ENCODE results near the gene CDH2. TPM values are rescaled to one million over a fixed set of nuclear protein-coding genes. Genes with fewer than 3 reads are reported as not detected.

The CDH2 gene
- total RNA-seq, 1 donor, result 75.6 TPM

DNA sequence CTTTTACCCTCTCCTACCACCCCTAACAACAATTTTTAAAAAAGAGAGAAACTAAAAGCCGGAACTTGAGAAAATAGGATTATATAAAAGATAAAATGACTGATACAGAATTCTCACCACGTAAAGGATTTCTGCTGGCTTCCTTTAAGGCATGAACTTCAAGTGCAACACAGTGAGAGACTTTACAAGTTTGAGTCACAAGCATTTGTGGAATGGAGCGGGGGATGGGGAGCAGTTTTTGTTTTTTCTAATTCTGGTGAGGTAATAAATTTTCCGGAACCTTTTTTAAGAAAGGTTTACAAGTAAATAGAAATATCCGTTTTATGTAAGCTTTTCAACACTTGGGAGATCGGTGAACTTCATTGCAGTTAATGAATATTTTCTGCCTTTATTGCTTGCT is 1.8 kb upstream of the CDH2 start:
- TF ChIP-seq, protein P1, sequence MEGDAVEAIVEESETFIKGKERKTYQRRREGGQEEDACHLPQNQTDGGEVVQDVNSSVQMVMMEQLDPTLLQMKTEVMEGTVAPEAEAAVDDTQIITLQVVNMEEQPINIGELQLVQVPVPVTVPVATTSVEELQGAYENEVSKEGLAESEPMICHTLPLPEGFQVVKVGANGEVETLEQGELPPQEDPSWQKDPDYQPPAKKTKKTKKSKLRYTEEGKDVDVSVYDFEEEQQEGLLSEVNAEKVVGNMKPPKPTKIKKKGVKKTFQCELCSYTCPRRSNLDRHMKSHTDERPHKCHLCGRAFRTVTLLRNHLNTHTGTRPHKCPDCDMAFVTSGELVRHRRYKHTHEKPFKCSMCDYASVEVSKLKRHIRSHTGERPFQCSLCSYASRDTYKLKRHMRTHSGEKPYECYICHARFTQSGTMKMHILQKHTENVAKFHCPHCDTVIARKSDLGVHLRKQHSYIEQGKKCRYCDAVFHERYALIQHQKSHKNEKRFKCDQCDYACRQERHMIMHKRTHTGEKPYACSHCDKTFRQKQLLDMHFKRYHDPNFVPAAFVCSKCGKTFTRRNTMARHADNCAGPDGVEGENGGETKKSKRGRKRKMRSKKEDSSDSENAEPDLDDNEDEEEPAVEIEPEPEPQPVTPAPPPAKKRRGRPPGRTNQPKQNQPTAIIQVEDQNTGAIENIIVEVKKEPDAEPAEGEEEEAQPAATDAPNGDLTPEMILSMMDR (IDR thresholded peaks at IDR 0.05; ENCODE audit: extremely low read depth, low read depth, low read length), result no peak
- H3K36me3 ChIP-seq (ENCODE audit: insufficient read depth, low read length), result no peaks in the 10 kb centered on the region
- peaks cover 22% of the 10 kb centered on the region for H4K20me1 ChIP-seq (ENCODE audit: insufficient read depth, low read length)
- H3K79me2 ChIP-seq (ENCODE audit: insufficient read depth, low read length), result peaks cover 34% of the 10 kb centered on the region
- peak overlapping the region; percentile 62 for H3K27ac ChIP-seq (ENCODE audit: low read depth, low read length)
- no peaks in the 10 kb centered on the region for H3K9me3 ChIP-seq (ENCODE audit: low read depth, low read length)
- H3K4me2 ChIP-seq (ENCODE audit: insufficient read depth, low read length), result peak overlapping the region; percentile 90
- no peaks in the 10 kb centered on the region for H3K27me3 ChIP-seq (ENCODE audit: insufficient read depth, low read length)
- peak; percentile 62 for DNase-seq (ENCODE audit: insufficient read length, low spot score, missing footprints)
- peak overlapping the region; percentile 91 for H3K4me3 ChIP-seq (ENCODE audit: insufficient read depth, low read length)
- H3K4me1 ChIP-seq (ENCODE audit: insufficient read depth, low read length), result peaks cover 32% of the 10 kb centered on the region
- H2AFZ ChIP-seq (ENCODE audit: low read length), result peak overlapping the region; percentile 78

DNA sequence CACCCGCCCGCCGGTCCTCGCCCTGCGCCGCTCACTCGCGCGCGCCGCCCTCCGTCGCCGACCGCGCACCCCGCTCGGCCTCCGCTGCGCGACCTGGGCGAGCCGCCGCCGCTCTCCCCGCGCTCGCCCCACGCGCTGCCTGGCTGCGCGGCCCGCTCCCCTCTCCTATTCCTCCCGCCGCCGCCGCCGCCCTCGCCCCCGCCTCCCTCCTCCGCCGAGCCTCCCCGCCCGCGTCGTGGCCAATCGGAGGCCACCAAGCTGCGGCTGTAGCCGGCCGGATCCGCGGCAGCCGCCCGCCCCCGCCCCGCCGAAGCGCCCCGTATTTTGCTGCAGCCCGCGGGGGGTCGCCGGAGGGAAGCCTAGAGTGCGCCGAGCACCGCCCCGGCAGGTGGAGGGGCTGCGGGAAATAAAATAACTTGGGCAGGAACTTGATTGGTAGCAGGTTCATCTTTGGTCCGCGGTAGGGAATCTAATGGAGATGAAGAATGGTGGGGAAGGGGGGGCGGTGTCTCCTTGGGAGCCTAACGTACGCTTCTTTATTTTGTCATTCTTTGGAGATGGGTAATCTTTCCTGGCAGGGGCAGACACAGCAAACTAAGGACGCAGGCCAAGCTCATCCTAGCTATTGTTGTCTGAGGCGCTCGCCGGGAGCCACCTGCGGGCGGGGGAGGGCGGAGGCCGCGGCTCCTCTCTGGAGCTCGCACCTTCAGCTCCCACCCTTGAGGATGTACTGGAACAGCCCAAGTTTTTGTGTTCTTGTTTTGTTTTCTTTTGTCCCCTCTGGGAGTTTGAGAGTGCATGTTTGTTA is 1.1 kb upstream of the CDH2 start:
- Histone ChIP-seq H3K27ac (ENCODE audit: low read depth, low read length) (peak overlapping the region; percentile 62), H3K36me3 (ENCODE audit: insufficient read depth, low read length) (no peaks in the 10 kb centered on the region)
- peak; percentile 97 for DNase-seq (ENCODE audit: insufficient read length, low spot score, missing footprints)

DNA sequence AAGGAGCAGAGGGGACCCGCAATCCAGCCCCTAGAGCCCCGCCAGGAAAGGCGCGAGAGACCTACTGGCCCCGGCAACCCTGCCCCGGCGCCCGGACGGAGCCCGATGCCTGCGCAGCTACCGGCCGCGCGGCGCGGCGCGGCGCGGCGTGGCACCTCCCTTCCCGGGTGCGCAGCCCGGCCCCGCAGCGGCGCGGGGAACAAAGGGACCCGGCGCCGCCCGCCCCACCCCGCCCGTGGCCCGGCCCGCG is 307 bp downstream of the CDH2 start:
- Histone ChIP-seq H3K36me3 (ENCODE audit: insufficient read depth, low read length) (no peaks in the 10 kb centered on the region), H3K4me2 (ENCODE audit: insufficient read depth, low read length) (peak overlapping the region; percentile 91), H4K20me1 (ENCODE audit: insufficient read depth, low read length) (peaks cover 31% of the 10 kb centered on the region), H3K4me1 (ENCODE audit: insufficient read depth, low read length) (peaks cover 25% of the 10 kb centered on the region), H2AFZ (ENCODE audit: low read length) (peak overlapping the region; percentile 72), H3K79me2 (ENCODE audit: insufficient read depth, low read length) (peaks cover 55% of the 10 kb centered on the region), H3K27ac (ENCODE audit: low read depth, low read length) (peak overlapping the region; percentile 67), H3K27me3 (ENCODE audit: insufficient read depth, low read length) (no peaks in the 10 kb centered on the region), H3K9me3 (ENCODE audit: low read depth, low read length) (no peaks in the 10 kb centered on the region), H3K4me3 (ENCODE audit: insufficient read depth, low read length) (peak overlapping the region; percentile 91)
- no peak for DNase-seq (ENCODE audit: insufficient read length, low spot score, missing footprints)
- TF ChIP-seq, protein P1 (IDR thresholded peaks at IDR 0.05; ENCODE audit: extremely low read depth, low read depth, low read length), result no peak

More for the DNA sequence above, 1.1 kb upstream of the CDH2 start:
- Histone ChIP-seq H3K4me3 (ENCODE audit: insufficient read depth, low read length) (peak overlapping the region; percentile 91), H3K79me2 (ENCODE audit: insufficient read depth, low read length) (peaks cover 41% of the 10 kb centered on the region), H3K4me2 (ENCODE audit: insufficient read depth, low read length) (peak overlapping the region; percentile 90), H3K27me3 (ENCODE audit: insufficient read depth, low read length) (no peaks in the 10 kb centered on the region), H2AFZ (ENCODE audit: low read length) (peak overlapping the region; percentile 78), H3K4me1 (ENCODE audit: insufficient read depth, low read length) (peaks cover 31% of the 10 kb centered on the region), H4K20me1 (ENCODE audit: insufficient read depth, low read length) (peaks cover 26% of the 10 kb centered on the region), H3K9me3 (ENCODE audit: low read depth, low read length) (no peaks in the 10 kb centered on the region)
- TF ChIP-seq, protein P1 (IDR thresholded peaks at IDR 0.05; ENCODE audit: extremely low read depth, low read depth, low read length), result no peak

DNA sequence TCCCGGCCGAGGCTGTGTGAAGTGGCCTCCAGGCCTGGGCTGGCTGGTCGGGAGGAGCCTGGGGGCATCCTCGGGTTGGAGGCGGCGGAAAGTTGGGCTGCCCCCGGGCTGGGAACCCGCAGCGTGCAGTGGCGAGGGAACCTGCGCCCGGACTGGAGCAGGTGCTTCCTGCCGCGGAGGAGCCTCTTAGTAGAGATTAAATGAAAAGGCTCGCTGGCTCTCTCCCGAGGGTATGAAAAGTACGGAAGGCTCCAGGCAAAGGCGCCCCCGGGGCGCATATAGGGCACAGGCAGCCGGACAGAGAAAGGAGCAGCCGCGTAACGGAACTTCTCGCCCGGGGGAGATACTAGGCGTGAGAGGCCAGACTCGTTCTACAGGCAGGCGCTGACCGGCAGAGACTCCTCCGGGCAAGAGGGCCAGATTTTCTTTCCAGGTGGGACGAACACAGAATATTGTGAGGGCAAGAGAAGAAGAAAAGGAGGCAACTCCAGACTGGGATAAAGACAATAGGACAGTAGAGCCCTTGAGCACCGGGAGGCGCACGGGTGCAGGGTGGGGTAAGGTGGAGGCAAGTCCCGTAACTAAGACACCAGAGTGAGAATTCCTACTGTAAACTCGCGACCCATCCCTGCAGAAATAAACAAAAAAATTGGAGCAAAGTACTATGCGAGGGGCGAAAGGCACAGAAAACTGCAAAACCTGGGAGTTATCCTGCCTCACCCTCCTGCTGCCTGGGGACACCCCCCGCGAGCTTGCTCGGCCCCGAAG is 816 bp downstream of the CDH2 start:
- no peaks in the 10 kb centered on the region for H3K36me3 ChIP-seq (ENCODE audit: insufficient read depth, low read length)
- peaks cover 33% of the 10 kb centered on the region for H4K20me1 ChIP-seq (ENCODE audit: insufficient read depth, low read length)
- peak overlapping the region; percentile 91 for H3K4me2 ChIP-seq (ENCODE audit: insufficient read depth, low read length)
- peak overlapping the region; percentile 91 for H3K4me3 ChIP-seq (ENCODE audit: insufficient read depth, low read length)
- H3K4me1 ChIP-seq (ENCODE audit: insufficient read depth, low read length), result peaks cover 25% of the 10 kb centered on the region
- no peaks in the 10 kb centered on the region for H3K27me3 ChIP-seq (ENCODE audit: insufficient read depth, low read length)
- peaks cover 60% of the 10 kb centered on the region for H3K79me2 ChIP-seq (ENCODE audit: insufficient read depth, low read length)
- TF ChIP-seq, protein P1 (IDR thresholded peaks at IDR 0.05; ENCODE audit: extremely low read depth, low read depth, low read length), result no peak
- H2AFZ ChIP-seq (ENCODE audit: low read length), result peak overlapping the region; percentile 72
- H3K9me3 ChIP-seq (ENCODE audit: low read depth, low read length), result no peaks in the 10 kb centered on the region
- DNase-seq (ENCODE audit: insufficient read length, low spot score, missing footprints), result peak; percentile 84
- peak overlapping the region; percentile 67 for H3K27ac ChIP-seq (ENCODE audit: low read depth, low read length)
